UCSD-AML1 (cell line): ENCODE results near the gene SMARCD1.
"Not testable (repeated sequence)": the region's sequence is repeated elsewhere in the genome, so short reads cannot be mapped to it uniquely, and the experiment has no call there.

Source experiments
- DNase-seq: peaks from one replicate; lab custom pipeline; 2025; ENCODE audit not compliant: unreplicated experiment; lab: John Stamatoyannopoulos, UW

The SMARCD1 gene

GRCh38 chr12:50127546-50127945 lies 42.4 kb downstream of the SMARCD1 start:
- no peak for DNase-seq

DNA sequence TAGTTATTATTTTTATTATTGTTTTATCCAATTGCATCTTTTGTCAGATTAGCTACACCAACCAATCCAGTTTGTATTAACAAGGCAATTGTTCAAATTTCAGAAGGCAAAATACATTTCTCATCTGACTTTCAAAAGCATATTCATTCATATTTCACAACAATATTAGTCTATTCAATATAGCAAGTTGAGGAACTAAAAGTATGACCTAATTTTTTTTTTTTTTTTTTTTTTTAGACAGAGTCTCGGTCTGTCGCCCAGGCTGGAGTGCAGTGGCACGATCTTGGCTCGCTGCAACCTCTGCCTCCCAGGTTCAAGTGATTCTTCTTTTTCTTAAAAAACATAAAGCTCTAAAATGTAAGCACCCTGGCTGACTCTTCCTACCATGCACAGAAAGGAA lies 44.1 kb downstream of the SMARCD1 start:
- no peak for DNase-seq

- DNase-seq: no peak
Measured at GRCh38 chr12:50132505-50133135, 47.5 kb downstream of the SMARCD1 start.

DNA sequence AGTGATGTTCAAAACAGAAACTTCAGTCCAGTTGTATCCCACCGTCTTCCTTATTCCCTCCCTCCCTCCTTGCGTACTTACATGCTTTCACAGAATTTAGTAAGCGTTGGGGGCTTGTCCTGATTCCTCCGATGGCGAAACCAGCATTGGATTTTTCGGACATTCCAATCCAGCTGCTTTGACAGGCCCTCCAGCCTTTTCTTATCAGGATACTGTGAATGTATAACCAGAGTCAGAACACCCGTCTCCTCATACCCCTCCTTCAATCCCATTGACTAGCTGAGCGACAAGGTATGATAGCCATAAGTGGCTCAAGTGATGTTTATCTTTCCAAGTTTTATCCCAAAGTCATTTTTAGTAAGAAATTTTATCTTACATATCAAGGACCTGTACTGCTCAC lies 57.9 kb downstream of the SMARCD1 start:
- DNase-seq: no peak

- DNase-seq: no peak
Measured at GRCh38 chr12:50145439-50145838, 60.3 kb downstream of the SMARCD1 start.

DNA sequence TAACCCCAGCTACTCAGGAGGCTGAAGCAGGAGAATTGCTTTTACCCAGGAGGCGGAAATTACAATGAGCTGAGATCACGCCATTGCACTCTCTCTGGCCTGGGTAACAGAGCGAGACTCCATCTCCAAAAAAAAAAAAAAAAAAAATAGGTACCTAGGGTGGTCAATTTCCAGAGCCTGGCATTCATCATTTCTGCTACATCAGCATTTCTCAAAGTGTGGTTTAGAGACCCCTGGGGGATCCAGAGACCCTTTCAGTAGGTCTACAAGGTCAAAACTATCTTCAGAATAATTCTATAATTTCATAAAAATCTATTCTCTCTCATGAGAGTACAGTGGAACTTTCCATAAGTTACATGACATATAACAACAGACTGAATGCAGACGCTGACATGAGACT lies 62.1 kb downstream of the SMARCD1 start:
- no peak for DNase-seq

DNA sequence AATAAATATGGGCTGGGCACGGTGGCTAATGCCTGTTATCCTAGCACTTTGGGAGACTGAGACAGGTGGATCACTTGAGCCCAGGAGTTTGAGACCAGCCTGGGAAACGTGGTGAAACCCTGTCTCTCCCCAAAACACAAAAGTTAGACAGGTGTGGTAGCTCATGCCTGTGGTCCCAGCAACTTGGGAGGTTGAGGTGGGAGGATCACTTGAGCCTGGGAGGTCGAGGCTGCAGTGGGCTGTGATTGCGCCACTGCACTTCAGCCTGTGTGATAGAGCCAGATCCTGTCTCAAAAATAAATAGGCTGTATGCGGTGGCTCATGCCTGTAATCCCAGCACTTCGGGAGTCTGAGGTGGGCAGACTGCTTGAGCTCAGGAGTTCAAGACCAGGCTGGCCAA lies 62.9 kb downstream of the SMARCD1 start:
- DNase-seq: not testable (repeated sequence)

- no peak for DNase-seq
Measured at GRCh38 chr12:50149311-50149710, 64.2 kb downstream of the SMARCD1 start.
